Endometrium (tissue), 2 donors: ENCODE results near the gene GRAMD4.

Experiments
- FAIRE-seq: peaks from 2 replicates; lab custom pipeline; 2012; peaks lifted over from hg19 to GRCh38; lab: Jason Lieb, UNC
- donor health status: control.
- donor health status: control.

GRAMD4 gene

DNA sequence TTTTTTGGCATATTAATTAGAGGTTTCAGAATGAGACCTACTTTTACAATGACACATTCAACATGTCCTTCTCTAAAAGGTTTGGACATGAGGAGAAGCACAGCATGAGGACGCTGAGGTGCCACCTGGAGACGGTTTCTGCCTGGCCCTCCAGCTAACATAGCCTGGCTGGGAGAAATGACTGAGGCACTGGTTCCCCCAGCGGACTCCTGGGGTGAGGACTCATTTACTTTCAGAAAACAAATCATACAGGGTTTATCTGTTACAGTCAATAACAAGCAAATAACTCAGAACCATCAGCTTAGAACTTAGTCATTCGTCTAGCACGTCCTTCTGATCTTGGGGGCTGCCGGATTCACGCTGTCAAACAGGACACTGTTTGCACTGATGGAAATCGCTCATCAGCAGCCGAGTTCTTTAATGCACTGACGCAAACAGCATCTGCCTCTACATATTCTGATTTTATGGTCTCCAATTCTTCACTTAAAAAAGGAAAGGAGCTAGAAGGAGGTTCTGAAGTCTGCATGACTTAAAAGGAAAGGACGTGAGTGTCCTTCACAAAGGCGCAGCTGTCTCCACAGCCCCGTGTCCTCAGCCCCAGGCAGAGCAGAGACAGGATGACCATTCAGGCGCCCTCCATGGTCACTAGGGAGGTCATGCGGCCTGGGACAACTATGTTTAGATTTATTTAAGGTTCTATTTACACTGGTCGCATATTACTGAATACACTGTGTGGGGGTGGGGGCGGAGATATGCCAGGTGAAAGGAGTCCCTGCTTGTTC, 73.6 kb downstream of the GRAMD4 start:
- no peak for FAIRE-seq

DNA sequence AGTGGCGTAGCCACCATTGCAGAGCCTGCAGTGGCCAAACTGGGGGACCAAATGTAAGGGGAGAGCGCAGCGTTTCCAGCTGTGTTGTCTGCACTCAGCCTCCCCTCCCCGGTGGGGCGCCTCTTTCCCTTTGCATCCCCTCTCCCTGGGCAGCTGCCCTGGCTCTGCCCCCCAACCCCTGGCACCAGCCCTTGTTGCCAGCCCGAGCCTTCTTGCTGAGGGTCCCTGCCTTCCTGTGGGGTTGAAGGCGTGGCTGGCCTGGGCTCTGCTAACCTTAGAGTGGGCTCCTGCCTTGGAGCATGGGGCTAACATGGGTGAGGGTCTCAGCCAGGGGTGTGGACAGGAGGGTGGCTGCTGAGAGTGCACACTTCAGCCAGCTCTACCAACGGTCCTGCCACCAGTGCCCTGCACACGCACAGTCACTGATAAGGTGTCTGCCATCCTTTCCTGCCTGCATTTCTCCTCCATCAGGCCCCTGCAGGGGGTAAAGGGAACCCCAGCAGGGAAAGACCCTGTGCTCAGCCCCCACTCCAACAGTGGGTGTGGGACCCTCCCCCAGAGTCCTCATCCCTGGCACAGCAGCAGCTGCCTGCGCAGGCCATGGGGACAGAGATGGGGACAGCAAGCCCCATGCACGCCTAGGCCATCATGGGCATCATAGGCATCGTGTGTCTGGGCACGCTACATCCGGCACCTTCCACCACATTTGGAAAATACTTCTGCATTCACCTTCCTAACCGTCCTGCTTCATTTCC, 74.4 kb downstream of the GRAMD4 start:
- no peak for FAIRE-seq

DNA sequence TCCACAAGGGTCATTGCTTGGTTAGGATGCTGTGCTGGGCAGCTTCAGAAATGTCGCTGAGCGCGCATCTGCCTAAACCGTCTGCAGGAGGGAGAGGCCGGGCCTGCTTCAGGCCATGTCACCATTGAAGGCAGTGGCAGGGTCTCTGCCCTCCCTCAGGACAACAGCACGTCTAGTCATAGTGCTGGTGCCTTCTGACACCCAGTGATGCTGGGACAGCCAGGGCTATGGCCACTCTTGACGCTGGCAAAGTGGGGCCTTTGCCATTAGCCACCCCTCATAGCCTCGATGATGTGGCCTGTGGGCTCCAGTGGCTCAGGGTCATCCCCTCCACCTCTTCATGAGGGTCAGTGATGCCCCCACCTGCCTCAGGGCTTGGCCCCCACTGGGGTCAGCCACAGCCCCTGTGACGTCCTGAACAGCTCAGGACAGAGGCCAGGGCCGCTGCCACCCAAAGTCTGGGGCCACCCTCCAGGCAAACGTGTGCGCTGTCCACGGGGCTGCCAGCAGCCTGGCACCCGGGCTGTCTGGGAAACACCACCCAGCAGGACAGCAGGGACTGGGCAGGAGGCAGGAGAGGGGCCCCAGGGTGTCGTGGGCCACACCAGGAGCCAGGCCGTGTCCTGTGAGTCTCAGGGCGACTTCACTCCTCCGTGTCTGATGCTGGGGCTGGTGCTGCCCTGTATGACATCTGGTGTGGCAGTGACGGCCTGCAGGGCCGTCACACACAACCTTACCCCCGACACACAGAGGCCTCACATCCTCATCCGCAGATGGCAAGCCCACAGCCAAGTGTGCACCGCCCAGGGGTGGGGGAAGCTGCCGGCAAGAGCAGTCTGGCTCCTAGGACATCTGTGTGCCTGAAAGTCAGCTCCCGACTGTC, 75.4 kb downstream of the GRAMD4 start:
- no peak for FAIRE-seq

DNA sequence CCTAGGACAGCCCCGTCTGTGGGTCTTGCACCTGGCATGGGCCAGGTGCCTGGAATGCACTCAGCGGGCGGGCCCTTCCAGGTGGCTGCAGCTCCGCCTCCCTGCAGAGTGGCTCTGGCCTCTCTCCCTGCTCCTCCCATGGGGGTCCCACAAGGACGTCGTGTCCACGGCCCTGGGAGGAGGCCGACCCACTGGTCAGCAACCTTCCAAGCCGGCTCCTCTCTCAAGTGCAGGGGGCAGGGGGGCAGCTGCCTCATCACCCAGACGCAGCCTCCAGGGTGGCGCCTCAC, 76.0 kb downstream of the GRAMD4 start:
- no peak for FAIRE-seq

DNA sequence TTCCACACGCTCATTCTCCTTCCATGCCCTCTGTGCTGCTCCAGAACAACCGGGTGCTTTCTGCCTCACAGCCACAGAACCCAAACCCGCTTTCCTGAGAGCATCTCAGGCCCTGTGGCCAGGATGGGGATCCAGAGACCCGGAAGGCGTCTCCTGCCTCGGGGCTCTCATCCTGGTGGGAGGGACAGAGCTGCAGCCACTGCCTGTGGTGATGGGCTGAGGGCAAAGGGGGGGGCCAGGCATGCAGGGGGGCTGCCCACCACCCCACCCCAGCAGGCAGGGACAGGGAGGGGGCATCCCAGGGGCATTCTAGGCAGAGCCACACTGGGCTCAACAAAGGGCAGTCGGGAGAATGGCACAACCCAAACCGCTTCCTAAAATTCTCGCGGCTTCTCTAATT, 76.4 kb downstream of the GRAMD4 start:
- no peak for FAIRE-seq

DNA sequence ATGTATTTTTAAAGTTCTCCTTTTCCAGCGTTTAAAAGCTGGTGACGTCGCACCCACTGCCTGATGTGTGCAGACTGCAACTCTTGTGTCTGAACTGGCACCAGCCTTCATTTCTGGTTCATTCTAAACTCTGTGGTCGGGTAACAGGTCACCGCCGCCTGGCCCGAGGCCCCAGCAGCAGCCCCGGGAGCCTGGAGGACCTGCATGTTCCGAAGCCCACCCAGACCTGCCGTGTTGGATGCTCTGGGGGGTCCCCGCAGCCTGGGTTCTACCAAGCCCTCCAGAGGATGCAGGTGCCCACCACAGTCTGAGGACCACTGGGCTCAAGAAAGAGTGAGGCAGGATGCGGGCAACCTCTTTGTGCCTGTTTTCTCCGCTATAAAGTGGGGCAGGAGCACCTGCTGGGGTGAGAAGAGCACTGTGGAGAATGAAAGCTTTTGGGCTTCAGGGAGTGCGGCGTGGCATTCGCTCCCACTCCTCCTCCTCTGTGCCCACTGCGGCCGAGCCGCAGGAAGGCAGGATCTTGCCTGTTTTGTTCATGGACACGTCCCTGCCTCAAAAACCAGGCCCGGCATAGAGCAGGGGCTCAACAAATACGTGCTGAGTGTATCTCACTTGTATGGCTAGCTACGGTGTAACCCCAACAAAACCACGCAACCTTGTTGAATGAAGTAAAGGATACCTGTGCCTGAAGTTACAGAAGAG, 77.8 kb downstream of the GRAMD4 start:
- FAIRE-seq, result no peak

DNA sequence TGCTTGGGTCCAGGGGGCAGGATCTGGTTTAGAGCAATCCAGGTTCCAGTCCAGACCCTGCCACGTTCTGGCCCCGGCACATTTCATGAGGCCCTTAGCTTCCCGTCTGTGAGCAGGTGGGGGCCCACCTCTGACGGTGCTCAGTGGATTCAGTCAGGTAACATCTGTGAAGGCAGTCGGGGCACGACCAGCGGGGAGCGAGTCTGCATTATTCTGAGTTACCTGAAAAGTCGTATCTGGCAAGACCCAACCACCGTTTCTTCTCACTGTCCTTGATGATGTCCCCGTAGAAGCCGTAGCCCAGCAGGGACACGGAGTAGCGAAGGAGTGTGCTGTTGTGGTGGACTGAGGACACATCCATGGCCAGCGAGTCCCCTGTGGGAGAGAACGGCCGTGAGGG, 78.9 kb downstream of the GRAMD4 start:
- FAIRE-seq, result no peak

DNA sequence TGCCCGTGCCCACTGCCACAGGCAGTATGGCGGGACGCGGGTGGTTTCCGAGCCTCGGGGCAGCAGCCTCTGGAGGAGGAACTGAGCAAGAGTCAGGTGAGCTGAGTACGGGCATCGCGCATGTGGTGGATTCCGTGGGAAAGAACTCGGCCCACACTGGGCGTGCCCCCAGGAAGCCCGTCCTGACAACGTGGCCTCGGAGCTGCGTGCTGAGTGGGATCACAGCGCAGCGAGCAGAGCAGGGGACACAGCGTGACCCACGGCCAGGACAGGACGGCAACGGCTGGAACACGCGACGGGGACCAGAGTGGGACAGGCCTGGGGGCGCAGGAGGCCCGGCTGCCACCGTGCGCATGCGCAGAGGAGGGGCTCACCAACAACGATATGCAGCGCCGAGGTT, 81.1 kb downstream of the GRAMD4 start:
- FAIRE-seq, result no peak

DNA sequence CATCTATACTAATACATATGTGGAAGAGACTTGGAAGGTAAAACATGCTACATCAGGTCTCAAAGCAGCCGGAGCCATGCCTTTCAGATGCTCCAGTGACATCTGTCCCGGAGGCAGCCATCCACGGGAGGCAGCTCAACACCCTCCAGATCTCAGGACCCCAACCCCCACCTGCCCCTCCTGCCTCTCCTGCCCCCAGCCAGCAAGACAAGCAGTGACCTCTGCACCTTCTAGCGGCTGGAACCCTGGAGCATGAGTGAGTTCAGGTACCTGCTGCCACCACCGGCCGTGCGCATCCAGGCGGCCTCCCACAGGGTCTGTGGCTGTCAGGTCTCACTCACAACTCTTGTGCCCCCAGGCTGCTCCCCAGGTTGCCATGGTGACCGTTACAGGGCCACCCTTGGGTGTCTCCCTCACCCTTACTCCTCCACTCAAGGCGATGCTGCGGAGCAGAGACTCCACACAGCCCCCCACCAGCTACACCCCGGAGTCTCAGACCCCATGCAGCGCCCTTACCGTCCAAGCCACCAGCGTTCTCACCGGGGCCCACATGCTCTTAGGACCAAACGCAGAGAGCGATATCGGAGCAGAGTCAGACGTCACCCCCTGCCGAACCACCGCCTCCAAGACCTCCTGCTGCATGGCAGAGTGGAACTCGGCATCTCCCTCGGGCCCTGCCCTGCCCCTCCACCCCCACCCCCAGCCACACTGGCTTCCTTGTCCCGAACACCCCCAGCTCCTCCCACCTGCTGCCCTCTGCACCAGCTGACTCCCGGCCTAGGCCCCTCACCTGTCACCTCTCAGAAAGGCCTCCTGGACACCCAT, 83.2 kb downstream of the GRAMD4 start:
- no peak for FAIRE-seq

DNA sequence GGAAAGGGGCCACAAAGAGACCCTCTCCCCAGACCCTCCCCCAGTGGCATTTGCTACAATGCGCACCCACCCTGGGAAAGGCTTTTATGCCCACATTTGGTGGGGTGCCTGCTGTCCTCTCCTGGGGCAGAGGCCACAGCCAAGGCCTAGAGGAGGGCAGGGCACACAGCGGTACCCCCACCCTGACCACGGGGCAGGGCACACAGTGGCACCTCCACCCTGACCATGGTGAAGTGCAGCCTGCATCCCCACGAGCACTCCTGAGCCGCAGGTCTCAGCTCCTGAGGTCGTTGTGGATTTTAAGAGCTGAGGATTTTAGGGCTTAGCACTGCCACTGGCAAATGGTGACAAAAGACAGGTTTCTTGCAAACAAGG, 83.8 kb downstream of the GRAMD4 start:
- no peak for FAIRE-seq

DNA sequence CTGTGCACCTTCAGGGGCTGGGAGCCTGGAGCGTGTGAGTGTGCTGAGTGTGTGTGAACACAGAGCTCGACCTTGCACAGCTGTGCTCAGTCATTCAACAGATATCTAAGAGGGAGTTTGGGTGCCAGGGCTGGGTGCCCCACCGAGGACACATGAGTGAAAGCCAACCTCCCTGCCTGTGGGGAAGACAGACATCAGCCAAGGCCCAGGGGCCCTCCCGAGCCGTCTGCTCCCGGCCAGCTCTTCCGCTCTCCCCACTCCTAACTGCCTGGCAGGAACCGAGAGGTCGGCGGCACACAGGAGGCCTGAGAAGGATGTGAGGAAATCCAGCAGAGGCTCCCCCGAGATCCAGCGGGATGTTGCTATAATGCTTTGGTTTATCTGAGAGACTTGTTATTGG, 85.9 kb downstream of the GRAMD4 start:
- no peak for FAIRE-seq

DNA sequence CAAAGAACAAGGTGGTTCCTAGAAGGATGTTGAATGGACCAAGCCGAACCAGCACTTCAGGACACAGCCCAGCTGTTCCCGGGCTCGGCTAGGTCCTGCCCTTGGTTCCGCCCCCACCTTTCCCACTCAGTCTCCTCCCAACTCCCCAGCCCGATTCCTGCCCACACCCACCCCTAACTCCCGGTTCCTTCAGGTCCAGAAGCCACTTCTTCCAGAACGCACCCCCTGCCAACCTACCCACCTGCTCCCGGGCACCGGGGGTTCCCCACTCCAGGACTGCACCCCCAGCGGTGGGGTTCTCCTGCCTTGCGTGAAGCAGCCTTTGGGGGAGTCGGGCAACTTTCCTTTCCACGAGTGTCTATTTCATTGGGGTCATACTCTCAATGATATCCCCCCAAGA, 87.1 kb downstream of the GRAMD4 start:
- FAIRE-seq, result no peak

DNA sequence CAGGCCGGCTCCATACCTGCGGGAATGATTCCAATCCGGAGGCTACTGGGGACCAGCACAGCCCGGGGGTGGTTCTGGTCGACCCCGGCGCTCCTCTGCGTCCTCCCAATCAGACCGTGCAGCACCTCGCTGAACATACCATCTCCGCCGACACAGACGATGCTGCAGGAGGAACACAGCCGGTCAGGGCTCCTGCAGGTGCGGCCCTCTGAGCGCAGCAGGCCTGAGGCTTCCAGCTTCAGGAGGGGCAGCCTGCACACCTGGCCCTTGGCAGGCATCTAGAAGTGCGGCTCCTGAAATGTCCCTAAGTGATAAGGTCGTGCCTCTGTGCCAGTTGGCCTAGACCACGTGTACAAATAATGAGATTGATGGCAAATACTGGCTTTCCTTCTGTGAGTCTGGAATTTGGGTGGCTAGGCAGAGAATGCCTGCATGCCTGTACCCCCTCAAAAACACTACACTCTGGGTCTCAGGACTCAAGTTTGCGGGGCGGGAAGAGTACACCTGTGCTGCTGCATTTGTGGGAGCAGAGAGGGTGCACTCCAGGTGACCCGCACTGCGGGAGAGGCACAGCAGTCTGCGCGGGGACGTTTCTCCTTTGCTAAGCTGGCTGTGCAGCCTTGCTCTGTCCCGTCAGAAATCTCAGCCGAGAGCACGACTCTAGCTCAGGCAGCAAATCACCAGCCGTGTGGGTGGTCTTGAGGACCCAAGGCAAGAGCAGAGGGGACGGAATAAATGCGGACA, 87.8 kb downstream of the GRAMD4 start:
- no peak for FAIRE-seq

DNA sequence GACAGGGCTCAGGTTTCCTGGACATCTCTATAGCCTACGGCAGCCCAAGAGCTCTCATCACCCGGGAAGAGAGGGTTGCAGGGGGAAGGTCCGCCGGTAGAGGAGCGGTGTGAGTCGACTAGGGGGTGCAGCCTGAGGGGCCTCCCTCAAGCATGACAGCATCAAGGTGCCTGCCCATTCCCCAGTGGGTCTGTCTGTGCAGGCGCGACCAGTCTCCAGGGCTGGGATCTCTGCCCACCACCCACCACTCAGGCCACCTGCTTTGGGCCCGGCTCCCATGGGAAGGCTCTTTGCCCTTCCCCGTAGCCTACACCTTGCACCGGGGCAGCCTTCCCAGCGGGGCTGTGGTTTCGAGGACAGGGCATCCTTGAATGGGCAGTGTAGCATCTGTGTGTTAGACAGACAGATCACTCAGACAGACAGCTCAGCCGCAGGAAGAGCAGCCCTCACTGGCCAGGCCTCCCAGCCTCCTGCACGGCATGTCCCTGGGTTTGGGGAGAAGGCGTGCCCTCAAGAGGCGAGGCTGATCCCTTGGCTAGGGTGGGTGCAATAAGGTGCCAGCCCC, 88.7 kb downstream of the GRAMD4 start:
- FAIRE-seq, result no peak

DNA sequence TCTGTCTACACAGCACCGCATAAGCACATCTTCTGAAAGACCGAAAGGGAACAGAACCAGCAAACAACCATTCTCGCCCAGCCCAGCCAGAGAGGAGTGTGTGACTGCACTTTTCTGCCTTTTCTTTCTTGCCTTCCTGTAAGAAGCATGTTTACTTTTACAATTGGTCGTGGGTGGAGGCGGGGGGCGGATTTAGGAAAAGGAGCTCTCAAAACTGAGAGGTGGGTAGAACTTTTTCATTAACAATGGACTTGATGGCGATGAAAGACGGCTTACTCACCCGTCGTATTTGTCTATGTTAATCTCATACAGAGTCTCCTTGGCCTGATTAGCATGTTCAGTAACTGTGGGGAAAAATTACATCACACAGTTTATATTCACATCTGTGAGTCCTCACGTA, 90.6 kb downstream of the GRAMD4 start:
- FAIRE-seq, result no peak

DNA sequence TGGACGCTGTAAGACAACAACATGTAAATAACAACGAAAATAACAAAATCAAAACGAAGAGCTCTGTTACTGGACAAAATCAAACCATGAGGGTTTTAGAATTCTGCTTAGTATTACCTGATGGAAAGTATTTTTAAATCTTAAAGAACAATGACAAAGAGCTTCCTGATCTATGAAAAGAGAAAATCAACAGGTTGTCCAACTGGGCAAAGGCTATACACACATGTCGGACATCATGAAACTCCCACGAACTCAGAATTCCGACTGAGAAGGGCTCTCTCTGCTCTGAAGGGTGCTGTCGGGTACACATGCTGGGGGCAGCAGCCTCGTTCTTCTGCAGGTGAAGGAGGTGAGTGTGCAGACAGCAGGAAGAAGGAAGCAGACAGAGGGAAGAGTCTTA, 92.1 kb downstream of the GRAMD4 start:
- no peak for FAIRE-seq

DNA sequence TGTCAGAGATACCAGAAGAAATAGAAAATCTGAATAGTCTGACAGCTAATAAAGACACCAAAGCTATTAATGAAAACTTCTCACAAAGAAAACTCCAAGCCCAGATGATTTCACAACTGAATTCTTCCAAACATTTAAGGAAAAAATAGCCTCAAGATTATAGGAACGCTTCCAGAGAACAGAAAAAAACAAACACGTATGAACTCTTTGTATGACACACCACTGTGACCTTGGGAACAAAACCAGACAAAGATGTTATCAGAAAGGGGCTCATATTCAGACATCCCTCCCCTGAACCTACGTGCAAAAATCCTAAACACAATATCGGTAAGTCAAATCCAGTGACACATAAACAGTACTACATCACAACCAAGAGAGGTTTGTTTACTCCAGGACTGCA, 94.4 kb downstream of the GRAMD4 start:
- no peak for FAIRE-seq

DNA sequence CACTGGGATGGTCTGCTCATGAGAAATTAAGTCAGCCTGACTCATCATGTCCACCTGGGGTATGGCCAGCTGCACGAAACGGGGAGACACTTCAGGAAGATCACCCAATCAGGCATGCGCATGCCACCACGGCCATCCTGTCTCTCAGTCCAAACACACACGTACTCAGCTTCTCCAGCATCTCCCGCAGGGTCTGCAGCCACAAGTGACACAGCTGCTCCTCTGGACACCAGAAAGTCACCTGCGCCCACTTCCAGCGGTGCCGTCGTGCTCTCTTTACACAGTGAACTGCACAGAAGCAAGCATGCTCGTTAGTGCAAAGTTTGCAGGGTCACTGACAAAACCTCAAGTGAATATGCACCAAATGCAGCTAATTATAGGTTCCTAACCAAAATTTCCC, 99.7 kb downstream of the GRAMD4 start:
- FAIRE-seq, result no peak

DNA sequence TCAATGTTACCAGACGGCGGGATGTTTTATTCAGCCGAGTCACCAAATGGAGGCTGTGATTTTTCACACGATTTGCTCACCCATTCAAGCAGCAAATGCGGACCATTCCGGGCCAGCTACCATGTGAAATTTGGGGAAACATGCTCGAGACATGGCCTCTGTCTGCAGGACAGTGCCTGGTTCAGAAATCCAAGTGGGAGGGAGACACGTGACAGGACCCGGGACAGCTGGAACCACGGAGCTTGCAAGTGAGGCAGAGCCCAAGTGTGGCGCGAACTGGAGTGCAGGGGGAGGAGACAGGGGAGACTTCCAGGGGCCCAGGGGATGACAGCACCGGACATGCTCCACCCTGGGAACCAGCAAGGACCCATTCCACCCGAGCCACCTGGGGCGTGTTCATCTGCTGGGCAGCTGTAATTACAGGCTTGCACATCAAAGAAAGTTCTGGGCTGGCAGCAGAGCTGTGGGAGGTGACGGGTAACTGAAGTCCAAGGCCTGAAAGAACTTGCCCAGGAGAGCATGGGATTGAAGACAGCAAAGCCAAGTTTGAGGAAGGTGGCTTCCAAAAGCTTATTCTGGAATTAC, 101.4 kb downstream of the GRAMD4 start:
- FAIRE-seq, result no peak

DNA sequence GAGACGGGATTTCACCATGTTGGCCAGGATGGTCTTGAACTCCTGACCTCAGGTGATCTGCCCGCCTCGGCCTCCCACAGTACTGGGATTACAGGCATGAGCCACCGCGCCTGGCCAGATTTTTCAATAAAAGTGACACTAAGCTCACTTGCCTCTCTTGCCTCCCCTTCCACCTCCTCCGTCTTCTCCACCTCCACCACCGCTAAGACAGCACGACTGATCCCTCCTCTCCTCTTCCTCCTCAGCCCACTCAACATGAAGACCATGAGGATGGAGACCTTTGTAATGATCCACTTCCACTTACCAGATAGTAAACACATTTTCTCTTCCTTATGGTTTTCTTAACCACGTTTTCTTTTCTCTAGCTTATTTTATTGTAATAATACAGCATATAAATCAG, 103.7 kb downstream of the GRAMD4 start:
- FAIRE-seq, result no peak
